Measurements from ENCODE around the gene STK32C. TPM values are rescaled to one million over a fixed set of nuclear protein-coding genes. Genes with fewer than 3 reads are reported as not detected.

Gene STK32C
- total and polyA plus RNA-seq, 2 of the 4 experiments (the other 2 are of a cell fraction): 5.0 to 8.3 TPM

- no peak for TF ChIP-seq BHLHE40 (IDR thresholded peaks at IDR 0.05; ENCODE audit: low read depth, low read length)
- TF ChIP-seq ELK1 (IDR thresholded peaks at IDR 0.05; ENCODE audit: borderline replicate concordance, low read depth, low read length): no peak
- no peak for TF ChIP-seq CTCF (conservative IDR thresholded peaks at IDR 0.05; ENCODE audit: low read depth, low read length)
- TF ChIP-seq FOS (IDR thresholded peaks at IDR 0.05; ENCODE audit: low read depth, low read length): no peak
- no peak for TF ChIP-seq POLR2A (IDR thresholded peaks at IDR 0.05; ENCODE audit: low read depth, low read length)
- no peak for TF ChIP-seq SMC3 (IDR thresholded peaks at IDR 0.05; ENCODE audit: low read depth, low read length)
- no peak for TF ChIP-seq RCOR1 (IDR thresholded peaks at IDR 0.05; ENCODE audit: insufficient replicate concordance, low read length)
- no peak for TF ChIP-seq CEBPB (IDR thresholded peaks at IDR 0.05; ENCODE audit: low read depth, low read length)
- no peak for TF ChIP-seq MAFK (IDR thresholded peaks at IDR 0.05; ENCODE audit: low read depth, low read length)
- TF ChIP-seq NFE2L2 (IDR thresholded peaks at IDR 0.05; ENCODE audit: low read depth, low read length): no peak
- BruUV-seq (replicated peaks): no TSS peak
- Histone ChIP-seq H3K4me2 (ENCODE audit: low read depth, low read length) (no peak overlapping the region), H4K20me1 (ENCODE audit: insufficient read depth, low read length) (no peaks in the 10 kb centered on the region), H3K23ac (ENCODE audit: low read depth, low read length) (no peak overlapping the region), H4K8ac (ENCODE audit: low read depth in 2 of 2, low read length in 2 of 2) (no peak overlapping the region), H3K9me3 (ENCODE audit: control insufficient read depth, insufficient read depth, low read length) (no peaks in the 10 kb centered on the region), H2AK5ac (ENCODE audit: low read depth, low read length) (no peak overlapping the region), H3K4me1 (ENCODE audit: control insufficient read depth, insufficient read depth, low read length) (no peaks in the 10 kb centered on the region), H3K27me3 (ENCODE audit: control insufficient read depth, insufficient read depth, low read length) (no peaks in the 10 kb centered on the region; the same call in 1 of the 2 replicates), H3K18ac (ENCODE audit: low read depth, low read length) (no peak overlapping the region), H2AFZ (replicated peaks; ENCODE audit: low read length, poor library complexity) (no peak overlapping the region), H2BK15ac (ENCODE audit: low read depth, low read length) (no peak overlapping the region), H4K5ac (ENCODE audit: low read depth, low read length) (no peak overlapping the region), H3K27ac (ENCODE audit: insufficient read depth, low read length) (no peak overlapping the region), H2AK9ac (replicated peaks; ENCODE audit: low read depth, low read length, poor library complexity) (no peak overlapping the region), H2BK20ac (ENCODE audit: low read depth, low read length) (no peak overlapping the region), H2BK5ac (ENCODE audit: low read depth, low read length, poor library complexity, severe bottlenecking) (no peak overlapping the region), H3K9ac (ENCODE audit: low read depth, low read length) (no peak overlapping the region), H3K56ac (ENCODE audit: extremely low read depth, insufficient read depth, low read length) (no peak overlapping the region), H3K4ac (ENCODE audit: low read depth, low read length) (no peak overlapping the region), H3K4me3 (ENCODE audit: insufficient read depth, low read depth, low read length) (no peak overlapping the region), H3K14ac (replicated peaks; ENCODE audit: low read depth, low read length) (no peak overlapping the region), H3K36me3 (ENCODE audit: control insufficient read depth, insufficient read depth, low read length) (no peaks in the 10 kb centered on the region), H4K91ac (ENCODE audit: insufficient read depth, low read depth, low read length) (no peak overlapping the region), H2BK120ac (ENCODE audit: low read depth, low read length) (no peak overlapping the region), H3K79me1 (ENCODE audit: low read depth in 1 of 2, low read length in 2 of 2) (no peaks in the 10 kb centered on the region), H3K9me1 (ENCODE audit: insufficient read depth, low read length) (no peaks in the 10 kb centered on the region)
- intact Hi-C loops (cut with micrococcal nuclease): no loop called here
- in situ Hi-C loops (cut with MboI; ENCODE audit: low sequenced_read_pairs): no loop called here
- WGBS, 2 experiments (ENCODE audit: extremely low coverage in 2 of 2, insufficient read length in 1 of 2): 80% methylated on average over 3 of the region's 6 CpGs; no CpG with 5 or more reads in 1 of the 2 experiments
- DNase-seq (no peak), ATAC-seq (ENCODE audit: low read depth) (no peak)
- dilution Hi-C loops (cut with HindIII; ENCODE audit: low sequenced_read_pairs, unreplicated experiment): no loop called here
- ChIA-PET CTCF (no interaction called here), POLR2A (ENCODE audit: unreplicated experiment) (no interaction called here)
These were observed 55.8 kb downstream of the STK32C start for GRCh38 chr10:132251928-132252327.
